HG02840 (cell line): ENCODE data around the gene PLXND1.
"Not testable (repeated sequence)": the region's sequence is repeated elsewhere in the genome, so short reads cannot be mapped to it uniquely, and the experiment has no call there.

Source experiments
- ATAC-seq: cut with Tn5 transposase; IDR thresholded peaks from one replicate; pipeline ENCODE4 v1.9.1; 2021; ENCODE audit warnings: mild to moderate bottlenecking, moderate library complexity, moderate number of reproducible peaks; ENCODE audit not compliant: unreplicated experiment, low FRiP score

Gene PLXND1

GRCh38 chr3:129515108-129515820 lies 91.2 kb downstream of the PLXND1 start:
- ATAC-seq = not testable (repeated sequence)

- ATAC-seq = no peak
Measured at GRCh38 chr3:129514563-129514962, 91.9 kb downstream of the PLXND1 start.

DNA sequence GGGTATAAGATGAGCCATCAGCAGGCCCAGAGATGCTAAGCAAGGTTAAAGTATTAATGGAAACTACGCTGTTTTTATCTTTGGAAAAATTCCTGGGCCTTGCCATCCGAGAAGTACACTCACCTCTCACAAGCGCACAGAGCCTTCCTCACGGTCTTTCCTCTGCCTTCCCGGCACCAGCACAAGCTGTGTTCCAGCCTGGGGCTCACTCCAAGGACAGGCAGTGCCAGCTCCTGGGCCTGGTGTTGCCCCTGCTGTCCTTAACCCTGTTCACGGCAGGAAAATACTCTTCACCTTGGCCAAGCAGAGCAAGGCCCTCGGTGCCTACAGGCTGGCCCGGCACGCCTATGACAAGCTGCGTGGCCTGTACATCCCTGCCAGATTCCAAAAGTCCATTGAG lies 92.4 kb downstream of the PLXND1 start:
- no peak for ATAC-seq

GRCh38 chr3:129513705-129514104 lies 92.8 kb downstream of the PLXND1 start:
- ATAC-seq = no peak

- no peak for ATAC-seq
Measured at GRCh38 chr3:129512595-129512994, 93.9 kb downstream of the PLXND1 start.

DNA sequence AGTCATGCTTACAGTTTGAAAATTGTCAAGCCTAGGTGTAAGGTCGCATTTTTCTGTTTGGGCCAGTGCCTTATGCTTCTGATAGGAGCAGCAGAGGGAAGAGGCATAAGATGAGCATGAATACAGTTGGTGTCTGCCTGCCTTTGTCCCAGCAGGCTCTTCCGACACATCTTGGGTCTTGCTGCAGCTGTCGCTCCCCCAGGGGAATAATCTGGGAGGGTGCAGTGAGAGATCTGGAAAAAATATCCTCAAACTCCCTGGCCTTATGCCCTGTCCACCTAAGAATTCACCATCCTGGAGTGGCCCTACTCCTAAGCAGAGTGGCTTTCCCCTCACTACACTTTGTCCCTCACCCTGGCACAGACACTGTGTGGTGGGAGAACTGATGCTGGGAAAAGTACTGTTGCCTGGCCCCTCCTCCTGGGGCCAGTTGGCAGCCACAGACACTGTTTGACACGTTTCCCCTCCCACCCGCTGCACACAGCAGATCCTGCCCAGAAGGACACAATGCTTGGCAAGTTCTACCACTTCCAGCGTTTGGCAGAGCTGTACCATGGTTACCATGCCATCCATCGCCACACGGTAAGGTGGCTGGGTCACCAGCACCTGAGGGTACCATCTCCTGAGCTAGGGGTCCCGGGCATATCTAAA lies 99.2 kb downstream of the PLXND1 start:
- no peak for ATAC-seq

DNA sequence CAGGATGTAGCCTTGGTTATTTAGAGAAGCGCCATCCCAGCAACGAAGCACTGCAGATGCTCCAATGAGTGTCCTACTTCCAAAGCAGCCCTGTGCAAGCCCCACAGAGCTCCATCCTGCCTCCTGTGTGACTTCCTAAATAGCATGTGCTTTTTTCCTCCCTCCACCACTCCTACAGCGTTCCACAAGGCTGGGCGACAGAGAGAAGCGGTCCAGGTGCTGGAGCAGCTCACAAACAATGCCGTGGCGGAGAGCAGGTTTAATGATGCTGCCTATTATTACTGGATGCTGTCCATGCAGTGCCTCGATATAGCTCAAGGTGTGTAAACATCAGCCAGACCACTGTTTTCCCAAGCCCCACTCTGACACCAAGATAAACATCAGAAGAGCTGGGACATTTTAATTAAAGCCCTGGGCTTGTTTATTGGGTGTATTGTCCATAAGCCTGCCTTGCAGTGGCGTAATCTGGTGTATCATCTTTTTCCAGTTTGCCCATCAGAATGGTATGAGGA lies 100.2 kb downstream of the PLXND1 start:
- no peak for ATAC-seq

GRCh38 chr3:129505341-129505740 lies 101.1 kb downstream of the PLXND1 start:
- no peak for ATAC-seq
